Astrocyte of the cerebellum (primary cell): Measurements from ENCODE around the gene PHC2.

Experiments
- DNase-seq: peaks from one replicate; pipeline ENCODE4 v3.0.0-alpha.2; 2011; ENCODE audit warnings: low read depth
- H3K4me3 ChIP-seq: 2 replicates; pipeline ENCODE4 v1.5.1; 2011; ENCODE audit warnings: mild to moderate bottlenecking, low read depth, low read length, moderate library complexity
- CTCF ChIP-seq: IDR thresholded peaks from 2 replicates; pipeline ENCODE4 v1.5.1; 2012; ENCODE audit warnings: low read length, low read depth, moderate library complexity, mild to moderate bottlenecking; ENCODE audit errors: missing control alignments
- in situ Hi-C: cut with HindIII; loops from 2 replicates; pipeline ENCODE4 v1.10.0; 2017; ENCODE audit warnings: low sequenced_read_pairs

PHC2 gene

GRCh38 chr1:33319949-33320618, 110.8 kb downstream of the PHC2 start:
- in situ Hi-C loops = loop anchor here (5.0 kb wide), 1 partner anchor 77 kb away; no protein-coding TSS in a partner anchor
- no peak for DNase-seq
- H3K4me3 ChIP-seq = no peak overlapping the region
- TF ChIP-seq CTCF = no peak

- in situ Hi-C loops = no loop called here
- TF ChIP-seq CTCF = no peak
- DNase-seq = no peak
- H3K4me3 ChIP-seq = no peak overlapping the region
Observed at GRCh38 chr1:33319186-33319948, 111.5 kb downstream of the PHC2 start.

GRCh38 chr1:33317946-33318345, 112.9 kb downstream of the PHC2 start:
- in situ Hi-C loops = no loop called here
- TF ChIP-seq CTCF = no peak
- no peak overlapping the region for H3K4me3 ChIP-seq
- DNase-seq = no peak

- DNase-seq = no peak
- TF ChIP-seq CTCF = no peak
Observed at GRCh38 chr1:33317354-33317753, 113.5 kb downstream of the PHC2 start.

GRCh38 chr1:33316601-33317000, 114.3 kb downstream of the PHC2 start:
- in situ Hi-C loops = no loop called here
- no peak overlapping the region for H3K4me3 ChIP-seq
- no peak for TF ChIP-seq CTCF
- DNase-seq = no peak

More at GRCh38 chr1:33317354-33317753, 113.5 kb downstream of the PHC2 start:
- in situ Hi-C loops = no loop called here
- H3K4me3 ChIP-seq = no peak overlapping the region

GRCh38 chr1:33314416-33314815, 116.5 kb downstream of the PHC2 start:
- no peak for TF ChIP-seq CTCF
- no peak for DNase-seq
- no peak overlapping the region for H3K4me3 ChIP-seq
- in situ Hi-C loops = no loop called here
